ENCODE measurements around the gene KDM5A. TPM values are rescaled to one million over a fixed set of nuclear protein-coding genes. Genes with fewer than 3 reads are reported as not detected.

The KDM5A gene
- total RNA-seq, 1 experiment from 2014 or later = 56.9 TPM

DNA sequence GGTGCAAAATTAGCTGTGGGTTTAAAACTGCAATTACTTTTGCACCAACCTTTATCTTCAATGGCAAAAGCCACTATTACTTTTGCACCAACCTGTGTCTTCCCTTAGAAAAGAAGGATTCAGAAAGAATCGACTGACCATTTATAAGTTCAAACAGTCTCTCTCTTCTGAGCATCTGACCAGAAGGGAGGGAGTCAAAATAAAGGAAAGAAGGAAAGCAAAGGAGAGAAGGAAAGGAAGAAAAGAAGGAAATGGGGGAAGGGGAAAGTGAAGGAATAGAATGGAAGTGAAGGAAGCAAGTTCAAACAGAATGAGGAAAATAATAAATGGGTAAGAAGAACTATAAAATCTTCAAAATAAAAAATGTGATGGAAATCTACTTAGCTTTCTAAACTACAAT is 57.8 kb downstream of the KDM5A start:
- Histone ChIP-seq H3K23ac (ENCODE audit: insufficient read length, low read depth, low read length) (no peak overlapping the region), H3K4ac (ENCODE audit: low read depth, low read length) (no peak overlapping the region), H3K27me3 (ENCODE audit: insufficient read depth, low read length) (no peaks in the 10 kb centered on the region), H4K5ac (ENCODE audit: insufficient read length, low read depth, low read length) (no peak overlapping the region), H3K14ac (ENCODE audit: insufficient read depth, low read length) (no peak overlapping the region), H3K23me2 (ENCODE audit: insufficient read length, low read depth, low read length, poor library complexity, severe bottlenecking) (no peaks in the 10 kb centered on the region), H4K20me1 (ENCODE audit: control insufficient read depth, insufficient read depth, insufficient read length) (no peaks in the 10 kb centered on the region), H3K18ac (ENCODE audit: insufficient read length, low read depth, low read length) (no peak overlapping the region), H3K4me1 (ENCODE audit: insufficient read depth, low read length) (no peaks in the 10 kb centered on the region), H2BK12ac (ENCODE audit: insufficient read length, low read depth, low read length) (no peak overlapping the region), H3K9ac (ENCODE audit: extremely low read depth, insufficient read length, low read length) (no peak overlapping the region), H3K9me3 (ENCODE audit: control insufficient read depth, low read depth, low read length) (no peaks in the 10 kb centered on the region), H4K91ac (ENCODE audit: insufficient read length, low read depth, low read length) (no peak overlapping the region), H3T11ph (ENCODE audit: low read length) (no peak overlapping the region), H4K8ac (replicated peaks; ENCODE audit: insufficient read length, low read depth, low read length) (no peak overlapping the region), H3K27ac (ENCODE audit: insufficient read length, low read depth, low read length) (no peak overlapping the region), H3K4me2 (ENCODE audit: insufficient read depth, insufficient read length, low read length) (no peak overlapping the region), H2AFZ (ENCODE audit: low read length) (no peak overlapping the region), H3K79me1 (ENCODE audit: insufficient read depth, low read depth, low read length, poor library complexity, severe bottlenecking) (no peaks in the 10 kb centered on the region), H2AK5ac (ENCODE audit: insufficient read length, low read length) (no peak overlapping the region), H2BK15ac (ENCODE audit: low read depth, low read length) (no peak overlapping the region), H3K79me2 (ENCODE audit: insufficient read depth, low read length) (no peaks in the 10 kb centered on the region), H2BK120ac (ENCODE audit: low read depth, low read length, poor library complexity, severe bottlenecking) (no peak overlapping the region), H2BK5ac (ENCODE audit: insufficient read length, low read length) (no peak overlapping the region), H2BK20ac (ENCODE audit: low read depth, low read length, poor library complexity, severe bottlenecking) (no peak overlapping the region), H3K56ac (ENCODE audit: insufficient read length, low read depth, low read length) (no peak overlapping the region)
- TF ChIP-seq CTCF (conservative IDR thresholded peaks at IDR 0.05) = no peak
- H3K9me3 Mint-ChIP-seq = no peaks in the 10 kb centered on the region
- peak overlapping the region in 1 of 3 experiments; percentile 15; a peak in 1 of 7 replicates for H3K27ac Mint-ChIP-seq
- no CpG with 5 or more reads among the region's 1 CpG for WGBS (ENCODE audit: extremely low coverage, insufficient read length, low lambda C conversion rate)
- H3K36me3 Mint-ChIP-seq (ENCODE audit: insufficient read depth in 1 of 3, low read depth in 3 of 3) = peaks cover 4 to 54% (median 54%) of the 10 kb centered on the region in 3 experiments; a peak in 5 of 7 replicates
- no peaks in the 10 kb centered on the region for H3K27me3 Mint-ChIP-seq (ENCODE audit: low read depth)
- no peak for DNase-seq
- H3K4me1 Mint-ChIP-seq = no peaks in the 10 kb centered on the region
- no peak overlapping the region for H3K4me3 Mint-ChIP-seq

Data from H9 (cell line).